GM06990 (cell line): ENCODE measurements around the gene AHCY.

Experiments used
- DNase-seq: peaks from one replicate; pipeline ENCODE4 v3.0.0-alpha.2; 2011; ENCODE audit not compliant: insufficient read length; ENCODE audit errors: extremely low read depth
- H3K27me3 ChIP-seq: replicated peaks from 2 replicates; pipeline ENCODE4 v1.6.0; 2011; ENCODE audit warnings: low read length; ENCODE audit not compliant: control insufficient read depth, insufficient read depth
- H3K36me3 ChIP-seq: 2 replicates; pipeline ENCODE4 v1.5.1; 2011; ENCODE audit warnings: low read length; ENCODE audit not compliant: control insufficient read depth, insufficient read depth
- H3K4me3 ChIP-seq: replicated peaks from 2 replicates; pipeline ENCODE4 v1.5.1; 2011; ENCODE audit warnings: low read depth, mild to moderate bottlenecking, control low read depth, low read length
- TF ChIP-seq, protein P1 (sequence below): IDR thresholded peaks from 2 replicates; pipeline ENCODE4 v1.5.1; 2011; ENCODE audit warnings: low read length, control low read depth, mild to moderate bottlenecking, inconsistent platforms; ENCODE audit not compliant: insufficient read depth, poor library complexity, severe bottlenecking

The AHCY gene

DNA sequence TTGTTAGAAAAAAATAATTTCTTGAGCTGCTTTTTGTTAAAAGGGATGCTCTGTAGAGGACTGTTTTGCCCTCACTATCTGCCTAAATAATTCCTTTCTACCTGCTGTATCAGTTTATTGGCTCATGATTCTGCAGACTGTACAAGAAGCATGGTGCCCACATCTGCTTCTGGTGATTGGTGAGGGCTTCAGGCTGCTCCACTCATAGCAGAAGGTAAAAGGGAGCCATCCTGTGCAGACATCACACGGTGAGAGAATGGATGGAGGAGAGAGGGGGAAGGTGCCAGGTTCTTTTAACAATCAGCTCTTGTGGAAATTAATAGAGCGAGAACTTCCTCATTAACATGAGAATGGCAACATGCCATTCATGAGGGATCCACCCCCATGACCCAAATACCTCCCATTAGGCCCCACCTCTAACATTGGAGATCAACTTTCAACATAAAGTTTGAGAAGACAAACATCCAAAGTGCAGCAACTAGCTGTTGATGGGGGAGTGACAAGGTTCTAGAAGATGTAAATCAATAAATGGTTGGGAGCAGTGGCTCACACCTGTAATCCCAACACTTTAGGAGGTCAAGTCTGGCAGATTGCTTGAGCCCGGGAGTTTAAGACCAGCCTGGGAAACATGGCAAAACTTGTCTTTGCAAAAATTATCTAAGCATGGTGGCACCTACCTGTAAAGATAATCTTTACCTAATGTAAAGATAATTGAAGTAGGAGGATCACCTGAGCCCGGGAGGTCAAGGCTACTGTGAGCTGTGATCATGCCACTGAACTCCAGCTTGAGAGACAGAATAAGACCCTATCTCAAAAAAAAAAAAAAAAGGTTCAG, 15.7 kb upstream of the AHCY start:
- Histone ChIP-seq H3K4me3 (no peak overlapping the region), H3K27me3 (no peaks in the 10 kb centered on the region), H3K36me3 (no peaks in the 10 kb centered on the region)
- TF ChIP-seq, protein P1, sequence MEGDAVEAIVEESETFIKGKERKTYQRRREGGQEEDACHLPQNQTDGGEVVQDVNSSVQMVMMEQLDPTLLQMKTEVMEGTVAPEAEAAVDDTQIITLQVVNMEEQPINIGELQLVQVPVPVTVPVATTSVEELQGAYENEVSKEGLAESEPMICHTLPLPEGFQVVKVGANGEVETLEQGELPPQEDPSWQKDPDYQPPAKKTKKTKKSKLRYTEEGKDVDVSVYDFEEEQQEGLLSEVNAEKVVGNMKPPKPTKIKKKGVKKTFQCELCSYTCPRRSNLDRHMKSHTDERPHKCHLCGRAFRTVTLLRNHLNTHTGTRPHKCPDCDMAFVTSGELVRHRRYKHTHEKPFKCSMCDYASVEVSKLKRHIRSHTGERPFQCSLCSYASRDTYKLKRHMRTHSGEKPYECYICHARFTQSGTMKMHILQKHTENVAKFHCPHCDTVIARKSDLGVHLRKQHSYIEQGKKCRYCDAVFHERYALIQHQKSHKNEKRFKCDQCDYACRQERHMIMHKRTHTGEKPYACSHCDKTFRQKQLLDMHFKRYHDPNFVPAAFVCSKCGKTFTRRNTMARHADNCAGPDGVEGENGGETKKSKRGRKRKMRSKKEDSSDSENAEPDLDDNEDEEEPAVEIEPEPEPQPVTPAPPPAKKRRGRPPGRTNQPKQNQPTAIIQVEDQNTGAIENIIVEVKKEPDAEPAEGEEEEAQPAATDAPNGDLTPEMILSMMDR: no peak
- DNase-seq: no peak

DNA sequence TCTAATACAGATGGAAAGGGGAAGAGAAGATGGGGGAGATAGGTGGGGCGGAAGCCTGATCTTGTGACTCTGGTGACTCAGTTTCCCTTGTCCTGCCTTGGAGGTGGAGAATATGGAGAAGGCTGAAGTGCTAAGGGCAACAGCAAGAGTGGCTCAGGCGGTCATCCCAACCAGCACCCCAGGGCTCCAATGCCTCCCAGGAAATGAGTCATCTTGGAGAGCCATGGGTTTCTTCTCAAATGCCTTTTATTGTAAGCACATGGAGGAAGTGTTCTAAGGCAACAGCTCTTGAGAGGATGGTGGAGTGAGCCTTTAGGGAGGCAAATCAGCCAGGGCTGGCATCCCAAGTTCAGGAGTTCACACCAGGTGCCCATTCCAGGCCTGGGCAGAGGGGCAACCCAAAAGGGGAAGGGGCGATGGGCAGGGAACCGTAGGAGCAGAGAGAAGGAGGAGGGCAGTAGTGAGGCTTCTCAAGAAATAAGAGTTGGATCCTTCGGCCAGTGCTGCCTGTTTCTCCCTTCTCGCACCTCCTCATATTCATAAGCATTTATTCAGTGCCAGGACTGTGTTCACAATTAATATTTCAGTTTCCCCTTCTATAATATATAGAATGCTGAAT, 13.2 kb upstream of the AHCY start:
- no peaks in the 10 kb centered on the region for H3K36me3 ChIP-seq
- TF ChIP-seq, protein P1: no peak
- no peaks in the 10 kb centered on the region for H3K27me3 ChIP-seq
- DNase-seq: no peak
- no peak overlapping the region for H3K4me3 ChIP-seq

DNA sequence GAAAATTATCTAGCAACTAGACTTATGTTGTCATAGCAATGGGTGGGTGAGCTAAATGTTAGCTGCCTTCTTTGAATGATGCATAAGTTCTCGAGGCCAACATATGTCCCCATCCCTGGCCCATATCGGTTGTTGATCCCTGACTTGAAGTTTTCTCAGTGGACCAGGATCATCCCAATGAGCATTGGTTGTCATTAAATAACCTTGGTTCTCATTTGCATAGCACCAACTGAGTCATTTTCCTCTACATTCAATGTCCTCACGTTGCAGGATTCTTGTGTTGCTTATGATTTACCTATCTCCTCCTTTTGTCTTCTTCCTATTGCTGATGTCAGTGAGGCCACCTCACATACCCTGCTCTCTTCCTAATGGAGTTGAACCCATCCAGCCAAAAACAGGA, 12.1 kb upstream of the AHCY start:
- Histone ChIP-seq H3K36me3 (no peaks in the 10 kb centered on the region), H3K4me3 (no peak overlapping the region), H3K27me3 (no peaks in the 10 kb centered on the region)
- no peak for DNase-seq
- TF ChIP-seq, protein P1: no peak

DNA sequence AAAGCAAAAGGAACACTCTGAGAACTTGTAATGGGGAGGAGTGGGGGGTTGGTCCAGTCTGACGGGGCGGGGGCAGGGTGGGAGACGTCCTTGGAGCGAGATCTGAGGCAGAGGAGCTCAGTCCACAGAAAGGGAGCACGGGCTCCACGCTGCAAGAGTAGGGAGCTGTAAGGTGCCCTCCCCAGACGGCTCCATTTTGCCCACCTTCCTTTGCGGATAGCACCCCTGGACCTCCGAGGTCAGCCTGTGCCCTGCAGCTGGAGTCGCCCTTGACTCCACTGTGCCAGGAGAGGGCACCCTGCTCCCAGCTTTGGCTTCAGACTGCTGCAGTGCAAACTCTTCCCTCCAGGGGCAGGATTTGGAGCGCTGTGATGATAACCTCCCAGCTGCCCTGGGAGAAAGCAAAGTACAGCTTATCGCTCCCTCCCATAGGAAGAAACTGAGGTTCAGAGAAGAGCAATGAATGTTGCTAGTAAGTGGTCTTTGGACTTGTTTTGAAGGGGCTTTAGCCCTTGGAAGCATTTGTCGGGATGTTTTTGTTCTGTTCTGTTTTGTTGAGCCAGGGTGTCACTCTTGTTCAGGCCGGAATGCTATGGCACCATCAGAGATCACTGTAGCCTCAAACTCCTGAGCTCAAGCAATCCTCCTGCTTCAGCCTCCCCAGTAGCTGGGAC, 9.5 kb upstream of the AHCY start:
- TF ChIP-seq, protein P1: peak; percentile 100
- Histone ChIP-seq H3K4me3 (no peak overlapping the region; the same call in 1 of the 2 replicates), H3K36me3 (no peaks in the 10 kb centered on the region), H3K27me3 (no peaks in the 10 kb centered on the region)
- peak; percentile 72 for DNase-seq

DNA sequence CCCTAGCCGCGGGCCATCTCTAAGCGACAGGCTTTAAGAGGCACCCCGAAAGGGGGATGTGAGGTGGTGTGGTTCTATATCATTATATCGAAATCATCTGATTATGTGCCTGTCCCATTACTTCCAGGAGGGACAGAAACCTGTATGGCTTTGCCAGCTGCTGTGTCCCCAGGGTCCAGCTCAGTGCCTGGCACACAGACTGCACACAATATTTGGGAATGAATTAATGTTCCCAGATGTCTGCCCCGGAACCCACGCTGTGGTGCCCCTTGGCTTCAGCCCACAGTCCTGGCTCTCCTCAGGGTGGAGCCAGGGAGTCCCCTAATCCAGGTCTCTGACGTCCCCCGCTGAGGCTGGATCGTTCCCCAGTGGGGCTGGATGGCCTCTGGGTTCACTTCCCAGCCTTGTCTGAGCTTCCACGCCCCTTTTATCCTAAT, 8.9 kb upstream of the AHCY start:
- DNase-seq: no peak
- TF ChIP-seq, protein P1: no peak
- H3K27me3 ChIP-seq: no peaks in the 10 kb centered on the region
- H3K4me3 ChIP-seq: no peak overlapping the region
- no peaks in the 10 kb centered on the region for H3K36me3 ChIP-seq
